DND-41 (cell line): ENCODE results near the gene TRMT13.

Experiments
- ATAC-seq: fragments of 200-7000 bp; cut with Tn5 transposase; 3 replicates; pipeline ENCODE4 v1.9.1; 2021; ENCODE audit warnings: low read depth; ENCODE audit not compliant: insufficient read depth
- DNase-seq: peaks from one replicate; pipeline ENCODE4 v3.0.0-alpha.2; 2020
- H2AFZ ChIP-seq: 2 replicates; pipeline ENCODE4 v1.6.0; 2012; ENCODE audit warnings: low read depth, low read length
- H3K27ac ChIP-seq: 2 replicates; pipeline ENCODE4 v1.5.1; 2012; ENCODE audit warnings: low read length, inconsistent platforms
- H3K27me3 ChIP-seq: fragments of 200-600 bp; sonication (generic); 2 replicates; pipeline ENCODE4 v1.6.0; 2012; ENCODE audit warnings: low read length, mild to moderate bottlenecking, inconsistent platforms; ENCODE audit not compliant: insufficient read depth, poor library complexity
- H3K36me3 ChIP-seq: 2 replicates; pipeline ENCODE4 v1.5.1; 2012; ENCODE audit warnings: low read length, inconsistent platforms; ENCODE audit not compliant: insufficient read depth
- H3K4me1 ChIP-seq: 2 replicates; pipeline ENCODE4 v1.5.1; 2012; ENCODE audit warnings: mild to moderate bottlenecking, low read length; ENCODE audit not compliant: insufficient read depth
- H3K4me2 ChIP-seq: 2 replicates; pipeline ENCODE4 v1.6.0; 2012; ENCODE audit warnings: mild to moderate bottlenecking, moderate library complexity, low read length, inconsistent platforms; ENCODE audit not compliant: insufficient read depth
- H3K4me3 ChIP-seq, 2 experiments: fragments of 200-600 bp in 1 of 2; shearing (Covaris generic) in 1 of 2; 2 replicates each; pipeline ENCODE4 v1.5.1; 2012 to 2016; ENCODE audit warnings: inconsistent platforms in 2 of 2, low read length in 2 of 2, mild to moderate bottlenecking in 2 of 2, low read depth in 1 of 2, moderate library complexity in 1 of 2
- H3K79me2 ChIP-seq: 2 replicates; pipeline ENCODE4 v1.6.0; 2012; ENCODE audit warnings: low read length, inconsistent platforms; ENCODE audit not compliant: insufficient read depth
- H3K9ac ChIP-seq: 2 replicates; pipeline ENCODE4 v1.6.0; 2012; ENCODE audit warnings: low read depth, mild to moderate bottlenecking, inconsistent platforms, low read length, moderate library complexity
- H3K9me3 ChIP-seq: 2 replicates; pipeline ENCODE4 v1.5.1; 2012; ENCODE audit warnings: low read length, moderate library complexity, mild to moderate bottlenecking, inconsistent platforms; ENCODE audit not compliant: insufficient read depth, severe bottlenecking
- H4K20me1 ChIP-seq: 2 replicates; pipeline ENCODE4 v1.6.0; 2012; ENCODE audit warnings: low read length; ENCODE audit not compliant: insufficient read depth
- CTCF ChIP-seq: IDR thresholded peaks from 2 replicates; pipeline ENCODE4 v1.5.1; 2012; ENCODE audit warnings: borderline replicate concordance, low read length, moderate library complexity, mild to moderate bottlenecking; ENCODE audit not compliant: poor library complexity, severe bottlenecking; ENCODE audit errors: extremely low read depth
- EZH2 ChIP-seq: IDR thresholded peaks from 3 replicates; pipeline ENCODE4 v1.6.1; 2012; ENCODE audit warnings: borderline replicate concordance, low read depth, mild to moderate bottlenecking, moderate library complexity, low read length, inconsistent platforms; ENCODE audit not compliant: severe bottlenecking

The TRMT13 gene

DNA sequence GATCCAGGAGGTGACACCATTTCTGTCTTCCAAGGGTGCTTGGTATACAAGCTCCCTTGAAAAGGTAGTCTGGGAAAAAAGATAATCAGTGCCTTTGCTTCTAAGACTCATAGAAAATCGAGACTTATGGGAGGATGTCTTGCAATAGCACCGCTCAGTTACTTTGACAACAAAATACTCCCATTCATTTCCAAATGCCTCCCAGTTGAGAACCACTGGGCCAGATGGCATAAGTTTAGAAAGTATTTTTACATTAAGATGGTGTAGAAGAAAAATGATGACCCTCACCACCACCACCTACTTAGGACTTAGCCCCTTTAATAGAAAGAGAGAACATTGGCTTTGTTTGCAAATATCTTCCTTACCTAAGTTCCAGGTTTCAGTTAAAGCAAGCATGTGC, 4.6 kb downstream of the TRMT13 start:
- H3K4me2 ChIP-seq = no peak overlapping the region
- DNase-seq = no peak
- H3K9me3 ChIP-seq = no peaks in the 10 kb centered on the region
- H3K4me1 ChIP-seq = peaks cover 23% of the 10 kb centered on the region
- H4K20me1 ChIP-seq = no peaks in the 10 kb centered on the region
- H3K9ac ChIP-seq = no peak overlapping the region
- ATAC-seq = no peak
- H3K27ac ChIP-seq = no peak overlapping the region
- H3K36me3 ChIP-seq = peaks cover 67% of the 10 kb centered on the region
- no peak overlapping the region for H3K4me3 ChIP-seq
- peaks cover 33% of the 10 kb centered on the region for H3K79me2 ChIP-seq
- no peak overlapping the region for H2AFZ ChIP-seq
- TF ChIP-seq EZH2 (no peak), CTCF (no peak)
- H3K27me3 ChIP-seq = no peaks in the 10 kb centered on the region

DNA sequence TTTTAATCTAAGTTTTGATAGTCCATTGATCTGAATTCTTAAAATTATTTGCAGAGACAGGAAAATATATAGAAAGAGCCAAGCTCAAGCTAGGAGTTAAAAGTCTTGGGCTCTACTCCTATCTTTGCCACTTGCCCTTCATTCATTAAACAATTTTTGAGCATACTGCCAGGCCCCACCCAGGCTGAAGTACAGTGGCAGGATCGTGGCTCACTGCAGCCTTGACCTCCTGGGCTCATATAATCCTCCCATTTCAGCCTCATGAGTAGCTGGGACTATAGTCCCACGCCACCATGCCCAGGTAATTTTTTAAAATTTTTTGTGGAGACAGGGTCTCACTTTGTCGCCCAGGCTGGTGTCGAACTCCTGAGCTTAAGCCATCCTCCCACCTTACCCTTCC, 8.2 kb downstream of the TRMT13 start:
- Histone ChIP-seq H3K4me3 (no peak overlapping the region), H3K4me1 (no peaks in the 10 kb centered on the region), H3K9me3 (no peaks in the 10 kb centered on the region), H4K20me1 (no peaks in the 10 kb centered on the region), H3K27ac (no peak overlapping the region), H3K36me3 (peaks cover 96% of the 10 kb centered on the region), H3K27me3 (no peaks in the 10 kb centered on the region), H3K4me2 (no peak overlapping the region), H3K9ac (no peak overlapping the region), H2AFZ (no peak overlapping the region), H3K79me2 (no peaks in the 10 kb centered on the region)
- ATAC-seq (no peak), DNase-seq (no peak)
- no peak for TF ChIP-seq EZH2
- TF ChIP-seq CTCF = no peak

DNA sequence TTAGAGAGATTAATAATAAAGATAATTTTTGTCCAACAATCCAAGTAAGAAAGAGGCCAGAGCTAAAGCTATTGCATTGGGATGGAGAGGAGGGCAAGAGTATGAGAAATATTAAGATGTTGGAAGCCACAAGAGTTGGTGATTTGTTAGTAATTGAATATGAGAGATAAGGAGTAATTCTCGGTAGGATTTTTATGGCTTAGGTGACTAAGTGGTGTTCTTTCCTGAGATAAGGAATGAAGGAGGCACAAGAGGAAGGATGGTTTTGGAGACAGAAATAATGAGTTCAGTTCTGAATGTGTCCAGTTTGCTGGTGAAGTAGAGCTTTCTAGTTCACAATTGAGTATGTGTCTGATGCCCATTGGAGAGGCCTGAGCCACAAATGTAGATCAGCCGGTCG, 9.4 kb downstream of the TRMT13 start:
- TF ChIP-seq EZH2 = no peak
- TF ChIP-seq CTCF = no peak
- Histone ChIP-seq H3K4me3 (no peak overlapping the region), H3K9me3 (no peaks in the 10 kb centered on the region), H4K20me1 (no peaks in the 10 kb centered on the region), H3K9ac (no peak overlapping the region), H3K79me2 (no peaks in the 10 kb centered on the region), H3K4me2 (no peak overlapping the region), H3K4me1 (no peaks in the 10 kb centered on the region), H3K27ac (no peak overlapping the region), H2AFZ (no peak overlapping the region), H3K36me3 (peaks cover 98% of the 10 kb centered on the region), H3K27me3 (no peaks in the 10 kb centered on the region)
- ATAC-seq = no peak
- DNase-seq = no peak

GRCh38 chr1:100145116-100145515, 12.2 kb downstream of the TRMT13 start:
- no peaks in the 10 kb centered on the region for H3K9me3 ChIP-seq

More at GRCh38 chr1:100145116-100145515, 12.2 kb downstream of the TRMT13 start:
- Histone ChIP-seq H3K36me3 (peaks cover 90% of the 10 kb centered on the region), H3K4me3 (no peak overlapping the region), H3K9ac (no peak overlapping the region), H3K27ac (no peak overlapping the region), H3K4me2 (no peak overlapping the region), H3K79me2 (no peaks in the 10 kb centered on the region), H2AFZ (no peak overlapping the region), H4K20me1 (no peaks in the 10 kb centered on the region), H3K4me1 (no peaks in the 10 kb centered on the region), H3K27me3 (no peaks in the 10 kb centered on the region)
- DNase-seq (no peak), ATAC-seq (no peak)
- TF ChIP-seq EZH2 = no peak
- no peak for TF ChIP-seq CTCF
